Aorta (tissue), 5 donors: ENCODE data around the gene RPS6KA5. TPM values are rescaled to one million over a fixed set of nuclear protein-coding genes. Genes with fewer than 3 reads are reported as not detected.
"Not testable (repeated sequence)": the region's sequence is repeated elsewhere in the genome, so short reads cannot be mapped to it uniquely, and the experiment has no call there.

Experiments used
- ATAC-seq: fragments of 200-7000 bp; cut with Tn5 transposase; one replicate; pipeline ENCODE4 v1.9.1; 2022; ENCODE audit warnings: moderate library complexity; ENCODE audit not compliant: low FRiP score
- DNase-seq, 2 donors: peaks; one replicate each; pipeline ENCODE4 v3.0.0-alpha.2; 2020
- H3K27ac ChIP-seq, 2 donors: one replicate each; pipeline ENCODE4 v1.5.1; 2013; ENCODE audit warnings: low read length in 2 of 2, mild to moderate bottlenecking in 2 of 2, moderate library complexity in 2 of 2, control low read depth in 1 of 2, inconsistent platforms in 1 of 2, low read depth in 1 of 2
- H3K27me3 ChIP-seq, 2 donors: one replicate each; pipeline ENCODE4 v1.6.1; 2013; ENCODE audit warnings: control low read depth in 1 of 2, low read length in 1 of 2, mild to moderate bottlenecking in 1 of 2, moderate library complexity in 1 of 2; ENCODE audit not compliant: insufficient read depth in 2 of 2, control insufficient read depth in 1 of 2
- H3K36me3 ChIP-seq, 2 donors: one replicate each; pipeline ENCODE4 v1.6.1; 2013; ENCODE audit warnings: control low read depth in 1 of 2, low read length in 1 of 2, mild to moderate bottlenecking in 1 of 2; ENCODE audit not compliant: insufficient read depth in 2 of 2, control insufficient read depth in 1 of 2
- H3K4me1 ChIP-seq, 2 donors: one replicate each; pipeline ENCODE4 v1.6.1; 2013; ENCODE audit warnings: low read length in 2 of 2, control low read depth in 1 of 2, mild to moderate bottlenecking in 1 of 2, moderate library complexity in 1 of 2; ENCODE audit not compliant: insufficient read depth in 2 of 2, control insufficient read depth in 1 of 2
- H3K4me3 ChIP-seq, 2 donors: one replicate each; pipeline ENCODE4 v1.5.1; 2013; ENCODE audit warnings: low read length in 2 of 2, control low read depth in 1 of 2, mild to moderate bottlenecking in 1 of 2
- H3K9me3 ChIP-seq: one replicate; pipeline ENCODE4 v1.6.1; 2013; ENCODE audit warnings: mild to moderate bottlenecking, low read length; ENCODE audit not compliant: control insufficient read depth
- WGBS, 2 donors: extraction: QIAGEN DNeasy Blood & Tissue Kit; methylation state at CpG; one replicate each; pipeline ENCODE4 v1.1.7; 2013; 5-methylcytosine and 5-hydroxymethylcytosine counted together
- intact Hi-C, 2 donors: fragments of 100-400 bp; cut with DNase I; formaldehyde crosslinking; loops; one replicate each; pipeline versions ENCODE4 v1.14.2 to v1.15.0; 2022
- long read RNA-seq, 2 donors: library from polyadenylated mRNA; unstranded; transcript quantifications; one replicate each; pipeline ENCODE4 v2.0.0, GENCODE V29; 2020 to 2021
- polyA plus RNA-seq, 2 donors: library from polyadenylated mRNA; stranded (reverse); fragments of 200-250 nt; gene quantifications; one replicate each; pipeline ENCODE4 v1.2.3, GENCODE V29; 2013
- total RNA-seq, 2 donors: library from RNA; stranded (reverse); fragmentation: NEBNext Ultra II Directional; extraction: Animal tissue kit (Norgen Biotek cat#: 25700); gene quantifications; one replicate each; pipeline ENCODE4 v1.2.1, GENCODE V29; 2021
- donor health status: healthy with polysubstance abuse.
- donor health status: Bipolar disorder and iron deficiency.
- donor health status: DM: no; HTN: no; CAD: no.
- donor health status: DM: no; HTN: no; CAD: no.
- donor health status: DM: yes; HTN: yes; CAD: no.

Gene RPS6KA5
- total RNA-seq (1 to 10 TPM; 4.4 to 10.0 TPM), polyA plus RNA-seq (1 to 10 TPM; 1.4 to 1.6 TPM)
- long read RNA-seq, donor 1, full-length matches to known transcripts = 7 of 13 reads
- long read RNA-seq, donor 1, partial matches to known transcripts = 3 of 13 reads
- long read RNA-seq, donor 1, other reads (novel, unspliced or antisense) = 3 of 13 reads
- long read RNA-seq, donor 2, full-length matches to known transcripts = 2 of 6 reads
- long read RNA-seq, donor 2, partial matches to known transcripts = 2 of 6 reads
- long read RNA-seq, donor 2, other reads (novel, unspliced or antisense) = 2 of 6 reads

GRCh38 chr14:91060351-91061055 is at the start of gene RPS6KA5:
RPS6KA5 (minus strand) TSS chr14:91060641; CDS start chr14:91060434, 207 bp downstream.
- WGBS, 2 donors = 0 to 1% methylated on average over 52 to 71 of the region's 71 CpGs
- ATAC-seq (peak; percentile 98), DNase-seq (peak; percentile 100)
- Histone ChIP-seq H3K4me1 (no peaks in the 10 kb centered on the region), H3K27me3 (no peaks in the 10 kb centered on the region), H3K36me3 (no peaks in the 10 kb centered on the region), H3K9me3 (no peaks in the 10 kb centered on the region), H3K27ac (peak within 1 kb of the TSS; percentile 23 to 87), H3K4me3 (peak within 1 kb of the TSS; percentile 76 to 78)
- intact Hi-C loops = loop anchor here (5.0 kb wide), 1 partner anchor 112 kb away; no protein-coding TSS in a partner anchor

DNA sequence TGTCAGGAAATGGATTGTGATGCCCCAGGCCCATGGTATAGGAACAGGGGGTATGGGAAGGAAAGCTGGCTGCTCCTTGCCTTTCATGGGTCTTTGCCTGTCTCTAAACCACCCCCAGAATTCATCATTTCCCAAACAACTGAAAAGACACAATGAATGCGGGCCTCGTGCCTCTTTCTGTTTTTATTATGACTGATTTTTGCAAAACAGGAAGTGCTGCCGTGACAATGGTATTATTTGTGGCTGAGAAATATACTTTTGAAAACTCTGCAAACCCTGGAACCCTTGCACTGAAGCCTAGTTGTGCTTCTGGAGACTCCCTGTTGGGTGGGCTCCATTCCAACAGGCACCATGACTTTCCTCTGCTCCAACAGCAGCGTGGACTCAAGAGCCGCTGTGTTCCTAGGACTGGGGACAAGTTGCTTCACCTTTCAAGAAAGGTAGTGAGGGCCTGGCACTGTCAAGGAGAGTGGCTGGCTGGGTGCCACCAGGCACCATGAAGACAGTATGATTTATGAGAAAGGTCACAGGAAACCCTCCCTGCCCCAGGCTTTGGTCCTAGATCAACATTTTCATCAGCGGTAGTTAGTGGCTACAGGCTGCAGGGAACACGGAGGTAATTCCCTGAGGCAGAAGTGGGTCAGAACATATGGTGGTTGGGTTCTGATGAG is 48.6 kb upstream of the RPS6KA5 start:
- Histone ChIP-seq H3K36me3 (no peaks in the 10 kb centered on the region), H3K9me3 (no peaks in the 10 kb centered on the region), H3K27ac (peak overlapping the region in 1 of 2 donors; percentile 43), H3K4me1 (peaks cover 0 to 2% of the 10 kb centered on the region in 2 donors), H3K4me3 (no peak overlapping the region), H3K27me3 (no peaks in the 10 kb centered on the region)
- peak; percentile 31 for ATAC-seq
- WGBS, 2 donors = 11 to 12% methylated on average over 7 of the region's 7 CpGs
- DNase-seq = peak in 1 of 2 donors; percentile 52
- intact Hi-C loops = no loop called here

- Histone ChIP-seq H3K9me3 (no peaks in the 10 kb centered on the region), H3K27ac (no peak overlapping the region), H3K27me3 (no peaks in the 10 kb centered on the region), H3K4me1 (no peaks in the 10 kb centered on the region), H3K4me3 (no peak overlapping the region), H3K36me3 (no peaks in the 10 kb centered on the region)
- intact Hi-C loops = no loop called here
- ATAC-seq (peak; percentile 33), DNase-seq (peak in 1 of 2 donors; percentile 48)
- 10 to 11% methylated on average over 8 of the region's 8 CpGs for WGBS, 2 donors
Observed at GRCh38 chr14:91103116-91103515, 42.7 kb upstream of the RPS6KA5 start.

DNA sequence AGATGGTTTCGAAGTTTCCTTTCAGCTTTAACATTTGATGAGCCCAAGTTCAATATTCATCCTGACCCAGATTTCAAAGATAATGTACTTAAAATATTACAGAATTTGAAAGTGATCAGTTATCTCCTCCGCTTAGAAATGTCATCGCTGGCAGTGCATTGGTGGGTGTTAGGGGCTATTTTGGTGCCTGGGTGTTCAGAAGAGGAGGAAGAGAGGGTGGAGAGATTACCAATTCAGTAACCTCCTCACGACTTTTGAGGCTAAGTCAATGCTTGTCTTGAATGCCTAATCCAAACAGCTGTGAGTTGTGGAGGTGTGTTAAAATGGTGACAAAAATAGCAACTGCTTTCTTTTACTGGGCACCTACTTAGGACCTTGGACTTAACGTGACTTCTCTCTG is 39.7 kb upstream of the RPS6KA5 start:
- no peak overlapping the region for H3K27ac ChIP-seq
- H3K9me3 ChIP-seq = no peaks in the 10 kb centered on the region
- H3K4me3 ChIP-seq = no peak overlapping the region
- no peaks in the 10 kb centered on the region for H3K36me3 ChIP-seq
- no peaks in the 10 kb centered on the region for H3K4me1 ChIP-seq
- intact Hi-C loops = no loop called here
- no peak for ATAC-seq
- no peak for DNase-seq
- no peaks in the 10 kb centered on the region for H3K27me3 ChIP-seq
- 90 to 93% methylated on average over 5 of the region's 5 CpGs for WGBS, 2 donors

- no peak for DNase-seq
- no peaks in the 10 kb centered on the region for H3K4me1 ChIP-seq
- no peaks in the 10 kb centered on the region for H3K9me3 ChIP-seq
- no peak overlapping the region for H3K27ac ChIP-seq
- intact Hi-C loops = no loop called here
- no peaks in the 10 kb centered on the region for H3K27me3 ChIP-seq
- WGBS, 2 donors = 89 to 91% methylated on average over 3 of the region's 3 CpGs
- H3K4me3 ChIP-seq = no peak overlapping the region
- no peaks in the 10 kb centered on the region for H3K36me3 ChIP-seq
- no peak for ATAC-seq
Observed at GRCh38 chr14:91098591-91098990, 38.1 kb upstream of the RPS6KA5 start.

GRCh38 chr14:91097657-91098056 is 37.2 kb upstream of the RPS6KA5 start:
- H3K4me3 ChIP-seq, intact Hi-C loops, H3K27ac ChIP-seq, DNase-seq, H3K4me1 ChIP-seq, H3K9me3 ChIP-seq, ATAC-seq, H3K27me3 ChIP-seq, H3K36me3 ChIP-seq: not testable (repeated sequence)
- 90 to 91% methylated on average over 5 of the region's 5 CpGs for WGBS, 2 donors

DNA sequence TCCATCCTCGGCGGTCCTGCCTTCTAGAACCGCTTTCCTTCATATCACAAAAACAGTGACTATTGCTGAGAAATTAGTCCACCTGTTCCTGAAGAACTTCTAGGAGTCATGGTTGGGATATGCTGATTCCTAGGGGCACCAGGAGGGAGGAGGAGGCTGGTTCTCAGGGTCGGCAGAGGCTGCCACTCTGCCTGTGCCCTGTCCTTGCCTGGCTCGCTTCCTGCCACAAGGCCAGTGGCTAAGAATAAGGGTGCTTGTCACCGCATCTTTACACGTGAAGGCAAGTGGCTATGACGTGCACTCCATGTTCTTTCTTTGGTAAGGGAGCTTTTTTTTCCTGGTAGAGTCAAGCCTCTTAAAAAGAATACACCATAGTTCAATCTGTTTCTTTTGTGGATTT is 34.7 kb upstream of the RPS6KA5 start:
- Histone ChIP-seq H3K27me3 (no peaks in the 10 kb centered on the region), H3K27ac (no peak overlapping the region), H3K4me3 (no peak overlapping the region), H3K9me3 (no peaks in the 10 kb centered on the region), H3K4me1 (no peaks in the 10 kb centered on the region), H3K36me3 (no peaks in the 10 kb centered on the region)
- WGBS, 2 donors = 83 to 90% methylated on average over 8 of the region's 8 CpGs
- intact Hi-C loops = no loop called here
- ATAC-seq (no peak), DNase-seq (no peak)

GRCh38 chr14:91094772-91095171 is 34.3 kb upstream of the RPS6KA5 start:
- Histone ChIP-seq H3K27me3 (no peaks in the 10 kb centered on the region), H3K36me3 (no peaks in the 10 kb centered on the region), H3K27ac (no peak overlapping the region), H3K4me1 (no peaks in the 10 kb centered on the region), H3K9me3 (no peaks in the 10 kb centered on the region), H3K4me3 (no peak overlapping the region)
- DNase-seq = no peak
- WGBS, 2 donors = 86 to 89% methylated on average over 4 of the region's 4 CpGs
- intact Hi-C loops = no loop called here
- no peak for ATAC-seq
